H1 (cell line): ENCODE measurements around the gene STAMBP. TPM values are rescaled to one million over a fixed set of nuclear protein-coding genes. Genes with fewer than 3 reads are reported as not detected.

ENCODE experiments used
- CTCF ChIA-PET: fragments of 300-600 bp; sonication (Branson Sonifier 250); formaldehyde crosslinking; loops from one replicate; lab custom pipeline; 2021; ENCODE audit not compliant: partially characterized antibody; lab: Charles Lee
- POLR2A ChIA-PET: fragments of 300-600 bp; sonication (Branson Sonifier 250); formaldehyde crosslinking; loops from one replicate; lab custom pipeline; 2021; ENCODE audit warnings: inconsistent platforms; ENCODE audit not compliant: partially characterized antibody; lab: Charles Lee
- DNase-seq, 2 experiments: peaks; one replicate each; pipeline versions ENCODE4 v3.0.0 to v3.0.0-alpha.2; 2010 to 2022; ENCODE audit warnings: low spot score in 2 of 2, low read depth in 1 of 2, mixed read lengths in 1 of 2
- FAIRE-seq: peaks from 2 replicates; lab custom pipeline; 2011; peaks lifted over from hg19 to GRCh38; lab: Jason Lieb, UNC
- H2AFZ ChIP-seq: 2 replicates; pipeline ENCODE4 v1.8.1; 2012; ENCODE audit warnings: low read length, inconsistent platforms
- H2AK5ac ChIP-seq: 2 replicates; pipeline ENCODE4 v1.6.1; 2013; ENCODE audit warnings: low read depth, low read length
- H2BK120ac ChIP-seq: replicated peaks from 2 replicates; pipeline ENCODE3; 2013; ENCODE audit warnings: low read depth, low read length, inconsistent platforms
- H2BK12ac ChIP-seq: 2 replicates; pipeline ENCODE4 v1.6.1; 2013; ENCODE audit warnings: low read depth, low read length
- H2BK15ac ChIP-seq: 2 replicates; pipeline ENCODE4 v1.6.1; 2013; ENCODE audit warnings: low read length
- H2BK20ac ChIP-seq: 2 replicates; pipeline ENCODE4 v1.6.1; 2013; ENCODE audit warnings: low read length
- H2BK5ac ChIP-seq: 2 replicates; pipeline ENCODE4 v1.6.1; 2013; ENCODE audit warnings: low read depth, low read length
- H3K14ac ChIP-seq: 2 replicates; pipeline ENCODE4 v1.6.1; 2013; ENCODE audit warnings: inconsistent platforms; ENCODE audit not compliant: insufficient read length
- H3K18ac ChIP-seq: 2 replicates; pipeline ENCODE4 v1.6.1; 2013; ENCODE audit warnings: low read length; ENCODE audit errors: extremely low read depth
- H3K23ac ChIP-seq: 2 replicates; pipeline ENCODE4 v1.6.1; 2013; ENCODE audit warnings: inconsistent platforms; ENCODE audit not compliant: insufficient read length
- H3K23me2 ChIP-seq: 2 replicates; pipeline ENCODE4 v1.6.1; 2013; ENCODE audit warnings: low read depth, low read length
- H3K27ac ChIP-seq: 2 replicates; pipeline ENCODE4 v1.6.1; 2011; ENCODE audit warnings: low read depth, low read length, inconsistent platforms
- H3K27me3 ChIP-seq, 4 experiments: replicated peaks in 1 of 4; 1 replicate in 1 of 4; 2 replicates in 3 of 4; pipeline versions ENCODE4 v1.6.1 to v1.8.1; 2011 to 2013; ENCODE audit warnings: low read length in 3 of 4, mild to moderate bottlenecking in 3 of 4, inconsistent platforms in 2 of 4, mixed read lengths in 2 of 4, moderate library complexity in 1 of 4; ENCODE audit not compliant: control insufficient read depth in 3 of 4, insufficient read depth in 3 of 4; ENCODE audit errors: extremely low read depth in 1 of 4
- H3K36me3 ChIP-seq, 4 experiments: 2 replicates each; pipeline versions ENCODE4 v1.6.1 to v1.8.1; 2011 to 2013; ENCODE audit warnings: mild to moderate bottlenecking in 4 of 4, low read length in 3 of 4, moderate library complexity in 2 of 4, control low read depth in 1 of 4, inconsistent platforms in 1 of 4; ENCODE audit not compliant: insufficient read depth in 4 of 4, control insufficient read depth in 2 of 4
- H3K4ac ChIP-seq: replicated peaks from 2 replicates; pipeline ENCODE3; 2013; ENCODE audit warnings: low read length, low read depth, mixed read lengths, inconsistent platforms; ENCODE audit not compliant: insufficient read length
- H3K4me1 ChIP-seq, 4 experiments: replicated peaks in 1 of 4; 1 replicate in 1 of 4; 2 replicates in 3 of 4; pipeline versions ENCODE4 v1.6.1 to v1.8.1; 2011 to 2013; ENCODE audit warnings: low read length in 3 of 4, inconsistent platforms in 2 of 4, mixed read lengths in 1 of 4; ENCODE audit not compliant: insufficient read depth in 4 of 4, control insufficient read depth in 3 of 4
- H3K4me2 ChIP-seq, 2 experiments: 2 replicates each; pipeline versions ENCODE4 v1.6.1 to v1.8.1; 2011 to 2013; ENCODE audit warnings: low read depth in 2 of 2, low read length in 2 of 2, control low read depth in 1 of 2, inconsistent platforms in 1 of 2, mild to moderate bottlenecking in 1 of 2; ENCODE audit not compliant: insufficient read depth in 1 of 2
- H3K4me3 ChIP-seq, 4 experiments: fragments of 200-600, 300-600 bp in 1 of 4; sonication (generic), shearing (Covaris generic), sonication (Bioruptor Twin) in 1 of 4; 2 replicates each; pipeline versions ENCODE4 v1.5.1 to v1.8.1; 2011 to 2016; ENCODE audit warnings: low read length in 4 of 4, low read depth in 3 of 4, control low read depth in 2 of 4, inconsistent platforms in 2 of 4, mild to moderate bottlenecking in 2 of 4, mixed read lengths in 1 of 4, moderate library complexity in 1 of 4; ENCODE audit not compliant: insufficient read depth in 2 of 4; ENCODE audit errors: extremely low read depth in 1 of 4
- H3K56ac ChIP-seq: replicated peaks from 2 replicates; pipeline ENCODE3; 2013; ENCODE audit warnings: low read depth, mild to moderate bottlenecking, mixed read lengths, low read length, inconsistent platforms; ENCODE audit not compliant: insufficient read length
- H3K79me1 ChIP-seq: 2 replicates; pipeline ENCODE4 v1.6.1; 2013; ENCODE audit warnings: low read depth, low read length, control low read depth
- H3K79me2 ChIP-seq, 2 experiments: 2 replicates each; pipeline versions ENCODE4 v1.6.1 to v1.8.1; 2012 to 2013; ENCODE audit warnings: low read length in 2 of 2, mild to moderate bottlenecking in 2 of 2, inconsistent platforms in 1 of 2; ENCODE audit not compliant: insufficient read depth in 2 of 2, control insufficient read depth in 1 of 2
- H3K9ac ChIP-seq, 4 experiments: replicated peaks in 1 of 4; 1 replicate in 1 of 4; 2 replicates in 3 of 4; pipeline versions ENCODE4 v1.6.1 to v1.8.1; 2011 to 2013; ENCODE audit warnings: low read depth in 3 of 4, low read length in 3 of 4, control low read depth in 2 of 4, mild to moderate bottlenecking in 2 of 4, moderate library complexity in 2 of 4, inconsistent platforms in 1 of 4; ENCODE audit errors: extremely low read depth in 1 of 4
- H3K9me3 ChIP-seq, 2 experiments: 2 replicates each; pipeline versions ENCODE4 v1.6.1 to v1.8.1; 2012 to 2013; ENCODE audit warnings: mild to moderate bottlenecking in 2 of 2, moderate library complexity in 2 of 2, control low read depth in 1 of 2, inconsistent platforms in 1 of 2, low read depth in 1 of 2, low read length in 1 of 2, mixed read lengths in 1 of 2; ENCODE audit not compliant: insufficient read depth in 2 of 2
- H4K20me1 ChIP-seq, 2 experiments: replicated peaks in 1 of 2; 2 replicates each; pipeline versions ENCODE3 to v1.8.1; 2011 to 2013; ENCODE audit warnings: inconsistent platforms in 2 of 2, low read length in 2 of 2, mild to moderate bottlenecking in 1 of 2; ENCODE audit not compliant: insufficient read depth in 2 of 2, control insufficient read depth in 1 of 2
- H4K5ac ChIP-seq: 2 replicates; pipeline ENCODE4 v1.6.1; 2013; ENCODE audit warnings: low read length, low read depth, mixed read lengths, inconsistent platforms; ENCODE audit not compliant: insufficient read length
- H4K8ac ChIP-seq: 2 replicates; pipeline ENCODE4 v1.8.0; 2013; ENCODE audit warnings: mild to moderate bottlenecking, moderate library complexity, low read length, inconsistent platforms; ENCODE audit not compliant: insufficient read depth; ENCODE audit errors: extremely low read depth
- H4K91ac ChIP-seq: replicated peaks from 2 replicates; pipeline ENCODE3; 2013; ENCODE audit warnings: low read length, mixed read lengths, inconsistent platforms; ENCODE audit not compliant: insufficient read length
- BACH1 ChIP-seq: IDR thresholded peaks from 2 replicates; pipeline ENCODE4 v1.6.1; 2012; ENCODE audit warnings: low read length, improper control_type of control experiment
- CBX5 ChIP-seq: fragments of 300-800, 300-1000 bp; sonication (generic); IDR thresholded peaks from 2 replicates; pipeline ENCODE4 v1.7.1; 2016; ENCODE audit warnings: antibody characterized with exemption, low read length, low read depth
- CHD1 ChIP-seq: IDR thresholded peaks from 2 replicates; pipeline ENCODE4 v1.6.1; 2012; ENCODE audit warnings: low read depth, low read length, improper control_type of control experiment
- EZH2 ChIP-seq: fragments of 200-600 bp; sonication (generic); IDR thresholded peaks from 2 replicates; pipeline ENCODE4 v1.7.1; 2012; ENCODE audit warnings: low read depth, mild to moderate bottlenecking, moderate library complexity, low read length, inconsistent platforms; ENCODE audit not compliant: severe bottlenecking
- KDM1A ChIP-seq: fragments of 200-600, 300-600 bp; sonication (generic); IDR thresholded peaks from 2 replicates; pipeline ENCODE4 v1.7.1; 2016; ENCODE audit warnings: mild to moderate bottlenecking, low read length, borderline replicate concordance
- MAFK ChIP-seq: IDR thresholded peaks from 2 replicates; pipeline ENCODE4 v1.6.1; 2012; ENCODE audit warnings: low read depth, mild to moderate bottlenecking, improper control_type of control experiment, low read length
- NANOG ChIP-seq: IDR thresholded peaks from 2 replicates; pipeline ENCODE4 v1.6.1; 2011; ENCODE audit warnings: low read length, low read depth, mild to moderate bottlenecking, inconsistent platforms; ENCODE audit not compliant: insufficient read depth, poor library complexity, severe bottlenecking
- RAD21 ChIP-seq, 2 experiments: IDR thresholded peaks in 1 of 2; conservative IDR thresholded peaks in 1 of 2; 2 replicates each; pipeline ENCODE4 v1.6.1; 2011; ENCODE audit warnings: low read depth in 2 of 2, low read length in 2 of 2, improper control_type of control experiment in 1 of 2, inconsistent platforms in 1 of 2, mild to moderate bottlenecking in 1 of 2, moderate library complexity in 1 of 2
- SP1 ChIP-seq: IDR thresholded peaks from 2 replicates; pipeline ENCODE4 v1.6.1; 2011; ENCODE audit warnings: low read depth, low read length
- SP4 ChIP-seq: IDR thresholded peaks from 2 replicates; pipeline ENCODE4 v1.6.1; 2012; ENCODE audit warnings: low read length, inconsistent platforms
- SRF ChIP-seq: IDR thresholded peaks from 2 replicates; pipeline ENCODE4 v1.6.1; 2011; ENCODE audit warnings: mild to moderate bottlenecking, low read depth, low read length, moderate library complexity
- TBP ChIP-seq: IDR thresholded peaks from 2 replicates; pipeline ENCODE4 v1.6.1; 2011; ENCODE audit warnings: low read depth, low read length, improper control_type of control experiment
- TCF12 ChIP-seq: IDR thresholded peaks from 2 replicates; pipeline ENCODE4 v1.6.1; 2011; ENCODE audit warnings: low read depth, mild to moderate bottlenecking, low read length
- TEAD4 ChIP-seq: IDR thresholded peaks from 2 replicates; pipeline ENCODE4 v1.6.1; 2012; ENCODE audit warnings: low read depth, low read length, inconsistent platforms, mixed read lengths
- YY1 ChIP-seq: IDR thresholded peaks from 2 replicates; pipeline ENCODE4 v1.6.1; 2011; ENCODE audit warnings: low read depth, mild to moderate bottlenecking, low read length
- WGBS, 2 experiments: shearing (Covaris generic) in 1 of 2; methylation state at CpG; one replicate each; pipeline versions ENCODE4 v1.1.6 to v1.1.7; 2013 to 2015; ENCODE audit warnings: low lambda C conversion rate in 2 of 2, mixed read lengths in 2 of 2, inconsistent platforms in 1 of 2, low coverage in 1 of 2, missing lambda C conversion rate in 1 of 2; ENCODE audit not compliant: insufficient replicate concordance in 2 of 2, insufficient coverage in 1 of 2, insufficient read length in 1 of 2; ENCODE audit errors: extremely low coverage in 1 of 2, missing lambda C conversion rate in 1 of 2; 5-methylcytosine and 5-hydroxymethylcytosine counted together
- polyA plus RNA-seq, 7 experiments: library from polyadenylated mRNA; depleted of rRNA in 3 of 7; stranded (reverse) in 5 of 7; unstranded in 2 of 7; fragments of >200 nt in 5 of 7; fragments of 200-250 nt in 2 of 7; gene quantifications; 1 replicate in 5 of 7; 2 replicates in 1 of 7; 4 replicates in 1 of 7; pipeline versions ENCODE4 v1.2.1 to v1.2.3, GENCODE V29; 2011 to 2013; ENCODE audit warnings: missing spikeins in 2 of 7, mixed read lengths in 2 of 7
- total RNA-seq: library from RNA; stranded (reverse); fragmentation: NEBNext Ultra II Directional; extraction: Animal tissue kit (Norgen Biotek cat#: 25700); gene quantifications from 2 replicates; pipeline ENCODE4 v1.2.1, GENCODE V29; 2021

The STAMBP gene
- total and polyA plus RNA-seq, 2 of the 8 experiments (the other 6 are each of a cell fraction or from before 2014, with no cell fraction given): 35.8 to 49.7 TPM

DNA sequence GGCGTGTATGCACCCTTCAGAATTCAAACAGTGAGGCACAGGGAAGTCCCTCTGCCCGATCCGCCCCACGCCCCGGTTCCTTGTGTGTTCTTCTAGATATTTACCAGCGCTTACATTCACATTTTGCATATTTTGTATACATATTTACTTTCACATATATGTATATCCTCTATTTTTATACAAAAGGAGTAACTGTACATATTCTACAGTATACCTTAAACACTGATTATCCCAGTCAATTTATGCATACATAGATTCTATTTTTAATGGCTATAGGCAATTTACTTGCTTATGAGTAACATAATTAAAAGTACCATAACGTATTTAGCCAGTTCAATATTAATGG is 48.6 kb upstream of the STAMBP start:
- Histone ChIP-seq H3K27me3 (no peaks in the 10 kb centered on the region), H3K36me3 (peaks cover 0 to 9% (median 2%) of the 10 kb centered on the region in 4 experiments; a peak in 3 of 8 replicates), H3K27ac (no peak overlapping the region), H3K23me2 (peaks cover 7% of the 10 kb centered on the region), H2BK120ac (no peak overlapping the region), H2AFZ (no peak overlapping the region), H3K23ac (no peak overlapping the region), H2BK20ac (no peak overlapping the region), H3K18ac (no peak overlapping the region), H2AK5ac (no peak overlapping the region), H3K79me1 (0 out of 2 replicates have a peak, but pooled peaks cover 3% of the 10 kb centered on the region), H4K5ac (no peak overlapping the region), H4K20me1 (no peaks in the 10 kb centered on the region), H2BK15ac (no peak overlapping the region), H2BK12ac (no peak overlapping the region), H3K9me3 (no peaks in the 10 kb centered on the region), H3K4me2 (peak overlapping the region in 1 of 2 experiments; percentile 82; a peak in 3 of 4 replicates), H3K9ac (no peak overlapping the region), H4K8ac (no peak overlapping the region), H3K4ac (no peak overlapping the region), H3K79me2 (peaks cover 0 to 17% of the 10 kb centered on the region in 2 experiments; a peak in 2 of 4 replicates), H3K4me1 (no peaks in the 10 kb centered on the region; a peak in 1 of 7 replicates), H3K4me3 (peak overlapping the region in 2 of 4 experiments; percentile 92 to 96; a peak in 5 of 8 replicates), H4K91ac (no peak overlapping the region), H3K56ac (no peak overlapping the region), H2BK5ac (no peak overlapping the region), H3K14ac (no peak overlapping the region)
- ChIA-PET POLR2A (interaction anchor here (0.7 kb wide), 1 partner anchor 17 kb away, joined by 3 read pairs; no protein-coding TSS in a partner anchor), CTCF (interaction anchor here (0.6 to 1.2 kb wide), 5 partner anchors 47 to 448 kb away, joined by 3 to 4 read pairs (median 3); no protein-coding TSS in a partner anchor)
- FAIRE-seq (no peak), DNase-seq (no peak)
- 14% methylated on average over 7 of the region's 7 CpGs; no CpG with 5 or more reads in 1 of the 2 experiments for WGBS, 2 experiments
- TF ChIP-seq RAD21 (IDR thresholded peaks at IDR 0.05 in 1 of 2, conservative IDR thresholded peaks at IDR 0.05 in 1 of 2; ENCODE audit: low read depth in 2 of 2, low read length in 2 of 2) (no peak), SRF (no peak), BACH1 (no peak), CHD1 (no peak), MAFK (no peak), EZH2 (no peak), TEAD4 (no peak), NANOG (no peak), SP1 (no peak), YY1 (no peak), SP4 (no peak), TCF12 (no peak), TBP (no peak), CBX5 (no peak), KDM1A (no peak)
